ENCODE results near the gene CROCC.
"Not testable (repeated sequence)": the region's sequence is repeated elsewhere in the genome, so short reads cannot be mapped to it uniquely, and the experiment has no call there.

CROCC gene

GRCh38 chr1:16916036-16916880 is 5.5 kb upstream of the CROCC start:
- DNase-seq (ENCODE audit: low spot score) = not testable (repeated sequence)

GRCh38 chr1:16918371-16918770 is 3.4 kb upstream of the CROCC start:
- DNase-seq (ENCODE audit: low spot score) = no peak

- DNase-seq (ENCODE audit: low spot score) = not testable (repeated sequence)
These were observed 2.6 kb upstream of the CROCC start for GRCh38 chr1:16918936-16919665.

- no peak for DNase-seq (ENCODE audit: low spot score)
These were observed 780 bp upstream of the CROCC start for GRCh38 chr1:16920951-16921350.

GRCh38 chr1:16922466-16922865 is 735 bp downstream of the CROCC start:
- DNase-seq (ENCODE audit: low spot score) = no peak

GRCh38 chr1:16922885-16923431 is 1.2 kb downstream of the CROCC start:
- no peak for DNase-seq (ENCODE audit: low spot score)

- no peak for DNase-seq (ENCODE audit: low spot score)
These were observed 2.6 kb downstream of the CROCC start for GRCh38 chr1:16924216-16924918.

GRCh38 chr1:16924919-16925477 is 3.3 kb downstream of the CROCC start:
- no peak for DNase-seq (ENCODE audit: low spot score)

GRCh38 chr1:16925635-16926490 is 4.1 kb downstream of the CROCC start:
- no peak for DNase-seq (ENCODE audit: low spot score)

GRCh38 chr1:16926491-16927073 is 4.9 kb downstream of the CROCC start:
- DNase-seq (ENCODE audit: low spot score) = no peak

- no peak for DNase-seq (ENCODE audit: low spot score)
These were observed 5.5 kb downstream of the CROCC start for GRCh38 chr1:16927256-16927655.

GRCh38 chr1:16927711-16928485 is 6.2 kb downstream of the CROCC start:
- no peak for DNase-seq (ENCODE audit: low spot score)

GRCh38 chr1:16929146-16930041 is 7.7 kb downstream of the CROCC start:
- not testable (repeated sequence) for DNase-seq (ENCODE audit: low spot score)

- DNase-seq (ENCODE audit: low spot score) = not testable (repeated sequence)
These were observed 9.6 kb downstream of the CROCC start for GRCh38 chr1:16931206-16931934.

GRCh38 chr1:16933945-16934344 is 12.2 kb downstream of the CROCC start:
- DNase-seq (ENCODE audit: low spot score) = not testable (repeated sequence)

GRCh38 chr1:16936580-16936979 is 14.8 kb downstream of the CROCC start:
- DNase-seq (ENCODE audit: low spot score) = not testable (repeated sequence)

GRCh38 chr1:16938351-16939321 is 16.9 kb downstream of the CROCC start:
- DNase-seq (ENCODE audit: low spot score) = no peak

Data from CD4-positive, alpha-beta T cell treated with Interleukin-6 at 100 ng/mL for 8 hours (primary cell).